HEK293 (cell line): Measurements from ENCODE around the gene DEDD.

Source experiments
- BCL11A ChIP-seq: fragments of 450-650 bp; formaldehyde crosslinking; IDR thresholded peaks from 2 replicates; pipeline ENCODE4 v1.5.1; 2016; ENCODE audit warnings: low read depth, missing biosample characterization, missing genetic modification characterization
- CTCF ChIP-seq: fragments of 450-650 bp; formaldehyde crosslinking; IDR thresholded peaks from 2 replicates; pipeline ENCODE4 v1.5.1; 2016; ENCODE audit warnings: missing biosample characterization, missing genetic modification characterization
- FEZF1 ChIP-seq: fragments of 450-650 bp; formaldehyde crosslinking; IDR thresholded peaks from 2 replicates; pipeline ENCODE4 v1.5.1; 2016; ENCODE audit warnings: missing biosample characterization, missing genetic modification characterization
- HOXA7 ChIP-seq: sonication (generic); formaldehyde crosslinking; IDR thresholded peaks from 2 replicates; pipeline ENCODE4 v1.8.1; 2022; ENCODE audit warnings: missing genetic modification reagents, borderline replicate concordance
- KLF8 ChIP-seq: fragments of 450-650 bp; formaldehyde crosslinking; IDR thresholded peaks from 2 replicates; pipeline ENCODE4 v1.5.1; 2016; ENCODE audit warnings: missing biosample characterization, missing genetic modification characterization
- KLF9 ChIP-seq: fragments of 450-650 bp; formaldehyde crosslinking; IDR thresholded peaks from 2 replicates; pipeline ENCODE4 v1.5.1; 2016; ENCODE audit warnings: missing biosample characterization, missing genetic modification characterization, low read depth
- TRIM28 ChIP-seq: IDR thresholded peaks from 2 replicates; pipeline ENCODE4 v1.6.1; 2011; ENCODE audit warnings: low read length, control low read depth, borderline replicate concordance
- ZBTB11 ChIP-seq: fragments of 450-650 bp; formaldehyde crosslinking; conservative IDR thresholded peaks from 2 replicates; pipeline ENCODE4 v1.5.1; 2016; ENCODE audit warnings: low read depth, missing biosample characterization, missing genetic modification characterization
- ZBTB17 ChIP-seq: fragments of 450-650 bp; formaldehyde crosslinking; IDR thresholded peaks from 2 replicates; pipeline ENCODE4 v1.5.1; 2016; ENCODE audit warnings: missing biosample characterization, missing genetic modification characterization
- ZFP69B ChIP-seq: fragments of 450-650 bp; formaldehyde crosslinking; IDR thresholded peaks from 2 replicates; pipeline ENCODE4 v1.5.1; 2016; ENCODE audit warnings: missing biosample characterization, missing genetic modification characterization
- ZNF112 ChIP-seq: fragments of 450-650 bp; formaldehyde crosslinking; IDR thresholded peaks from 2 replicates; pipeline ENCODE4 v1.5.0; 2017; ENCODE audit warnings: missing biosample characterization, missing genetic modification characterization
- ZNF155 ChIP-seq: fragments of 450-650 bp; formaldehyde crosslinking; IDR thresholded peaks from 2 replicates; pipeline ENCODE4 v1.5.1; 2016; ENCODE audit warnings: missing biosample characterization, missing genetic modification characterization
- ZNF157 ChIP-seq: fragments of 450-650 bp; formaldehyde crosslinking; IDR thresholded peaks from 2 replicates; pipeline ENCODE4 v1.5.1; 2016; ENCODE audit warnings: missing biosample characterization, missing genetic modification characterization
- ZNF16 ChIP-seq: fragments of 450-650 bp; formaldehyde crosslinking; IDR thresholded peaks from 2 replicates; pipeline ENCODE4 v1.5.1; 2016; ENCODE audit warnings: low read depth, missing biosample characterization, missing genetic modification characterization
- ZNF184 ChIP-seq: fragments of 450-650 bp; IDR thresholded peaks from 2 replicates; pipeline ENCODE4 v1.5.1; 2018; ENCODE audit warnings: missing biosample characterization, mild to moderate bottlenecking, missing genetic modification characterization
- ZNF2 ChIP-seq: fragments of 450-650 bp; formaldehyde crosslinking; IDR thresholded peaks from 2 replicates; pipeline ENCODE4 v1.5.1; 2016; ENCODE audit warnings: missing biosample characterization, missing genetic modification characterization
- ZNF324 ChIP-seq: fragments of 450-650 bp; formaldehyde crosslinking; IDR thresholded peaks from 2 replicates; pipeline ENCODE4 v1.5.1; 2016; ENCODE audit warnings: missing biosample characterization, missing genetic modification characterization
- ZNF362 ChIP-seq: fragments of 450-650 bp; formaldehyde crosslinking; IDR thresholded peaks from 2 replicates; pipeline ENCODE4 v1.5.1; 2016; ENCODE audit warnings: missing biosample characterization, missing genetic modification characterization
- ZNF416 ChIP-seq: fragments of 450-650 bp; formaldehyde crosslinking; IDR thresholded peaks from 2 replicates; pipeline ENCODE4 v1.5.1; 2016; ENCODE audit warnings: missing biosample characterization, missing genetic modification characterization
- ZNF449 ChIP-seq: fragments of 450-650 bp; formaldehyde crosslinking; IDR thresholded peaks from 2 replicates; pipeline ENCODE4 v1.5.1; 2017; ENCODE audit warnings: missing biosample characterization, mild to moderate bottlenecking, missing genetic modification characterization, moderate library complexity
- ZNF48 ChIP-seq: fragments of 450-650 bp; formaldehyde crosslinking; IDR thresholded peaks from 2 replicates; pipeline ENCODE4 v1.5.1; 2016; ENCODE audit warnings: missing biosample characterization, missing genetic modification characterization
- ZNF513 ChIP-seq: fragments of 450-650 bp; IDR thresholded peaks from 2 replicates; pipeline ENCODE4 v1.5.1; 2018; ENCODE audit warnings: missing biosample characterization, missing genetic modification characterization
- ZNF529 ChIP-seq: fragments of 450-650 bp; formaldehyde crosslinking; IDR thresholded peaks from 2 replicates; pipeline ENCODE4 v1.5.1; 2017; ENCODE audit warnings: missing genetic modification characterization, missing biosample characterization; ENCODE audit not compliant: insufficient replicate concordance
- ZNF549 ChIP-seq: fragments of 450-650 bp; IDR thresholded peaks from 2 replicates; pipeline ENCODE4 v1.5.1; 2018; ENCODE audit warnings: missing biosample characterization, missing genetic modification characterization, mild to moderate bottlenecking, inconsistent platforms, moderate library complexity
- ZNF585B ChIP-seq: fragments of 450-650 bp; formaldehyde crosslinking; IDR thresholded peaks from 2 replicates; pipeline ENCODE4 v1.5.1; 2016; ENCODE audit warnings: missing biosample characterization, missing genetic modification characterization
- ZNF626 ChIP-seq: fragments of 450-650 bp; sonication (Bioruptor Pico); formaldehyde crosslinking; IDR thresholded peaks from 2 replicates; pipeline ENCODE4 v1.5.1; 2018; ENCODE audit warnings: missing biosample characterization, missing genetic modification characterization, inconsistent platforms
- ZNF654 ChIP-seq: fragments of 450-650 bp; formaldehyde crosslinking; IDR thresholded peaks from 2 replicates; pipeline ENCODE4 v1.5.1; 2016; ENCODE audit warnings: low read depth, missing biosample characterization, missing genetic modification characterization
- ZNF692 ChIP-seq: fragments of 450-650 bp; formaldehyde crosslinking; IDR thresholded peaks from 2 replicates; pipeline ENCODE4 v1.5.1; 2016; ENCODE audit warnings: missing biosample characterization, missing genetic modification characterization
- ZNF830 ChIP-seq: fragments of 450-650 bp; IDR thresholded peaks from 2 replicates; pipeline ENCODE4 v1.5.0; 2018; ENCODE audit warnings: missing biosample characterization, missing genetic modification characterization, low read depth, mild to moderate bottlenecking, moderate library complexity

Gene DEDD

GRCh38 chr1:161177112-161177935, 44.9 kb upstream of the DEDD start, which contains the start of gene B4GALT3 (continued):
- peak; percentile 29 for TF ChIP-seq ZBTB11 (tag by site-specific recombination)
- no peak; the same call in none of the 2 replicates for TF ChIP-seq ZNF449 (tag by site-specific recombination)
- TF ChIP-seq ZNF692 (tag by site-specific recombination), result peak; percentile 87
- no peak for TF ChIP-seq ZNF549 (tag by site-specific recombination)
- TF ChIP-seq ZNF830 (tag by site-specific recombination), result no peak
- TF ChIP-seq ZNF157 (tag by site-specific recombination), result no peak
- TF ChIP-seq CTCF (tag by site-specific recombination), result peak; percentile 55; the same call in 1 of the 2 replicates
- peak; percentile 50 for TF ChIP-seq ZNF654 (tag by site-specific recombination)
- no peak for TF ChIP-seq ZNF112
- TF ChIP-seq ZNF16 (tag by site-specific recombination), result 0 out of 2 replicates have a peak, but pooled peaks have one; percentile 39
- no peak for TF ChIP-seq ZNF626
- TF ChIP-seq ZNF48 (tag by site-specific recombination), result no peak
- peak; percentile 77; the same call in 1 of the 2 replicates for TF ChIP-seq ZFP69B (tag by site-specific recombination)
- TF ChIP-seq KLF9 (tag by site-specific recombination), result peak; percentile 95
- peak; percentile 75; the same call in 1 of the 2 replicates for TF ChIP-seq ZNF324
- no peak for TF ChIP-seq ZNF362 (tag by site-specific recombination)
- TF ChIP-seq KLF8, result peak; percentile 95
- no peak for TF ChIP-seq ZNF416 (tag by site-specific recombination)
- no peak for TF ChIP-seq ZNF155 (tag by site-specific recombination)
- peak; percentile 34; the same call in 1 of the 2 replicates for TF ChIP-seq BCL11A
- TF ChIP-seq FEZF1 (tag by site-specific recombination), result peak; percentile 60
- no peak; the same call in none of the 2 replicates for TF ChIP-seq TRIM28
- TF ChIP-seq ZBTB17 (tag by site-specific recombination), result peak; percentile 84
- TF ChIP-seq ZNF513 (tag by site-specific recombination), result no peak
- no peak for TF ChIP-seq ZNF184
- no peak for TF ChIP-seq HOXA7 (CRISPR knock-in tag)
- peak; percentile 76 for TF ChIP-seq ZNF2 (tag by site-specific recombination)
- TF ChIP-seq ZNF529, result no peak
- TF ChIP-seq ZNF585B, result no peak
